ENCODE data around the gene LUC7L. TPM values are rescaled to one million over a fixed set of nuclear protein-coding genes. Genes with fewer than 3 reads are reported as not detected.

Gene LUC7L
- total RNA-seq, 1 donor from 2014 or later, result 231 TPM

DNA sequence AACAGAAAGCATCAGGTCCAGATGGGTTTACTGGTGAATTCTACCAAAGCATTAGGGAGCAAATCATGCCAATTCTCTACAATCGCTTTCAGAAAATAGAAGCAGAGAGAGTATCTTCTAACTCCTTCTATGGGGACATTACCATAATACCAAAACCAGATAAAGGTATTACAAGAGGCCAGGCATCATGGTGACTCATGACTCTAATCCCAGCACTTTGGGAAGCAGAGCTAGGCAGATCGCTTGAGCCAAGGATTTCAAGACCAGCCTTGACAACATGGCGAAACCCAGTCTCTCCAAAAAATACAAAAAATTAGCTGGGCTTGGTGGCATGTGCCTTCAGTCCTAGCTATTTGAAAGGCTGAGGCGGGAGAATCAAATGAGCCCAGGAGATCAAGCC is 26.0 kb downstream of the LUC7L start:
- H3K4me2 ChIP-seq, result no peak overlapping the region
- peaks cover 23% of the 10 kb centered on the region for H4K20me1 ChIP-seq (ENCODE audit: low read depth)
- Mint-ChIP-seq H3K36me3 (peaks cover 31% of the 10 kb centered on the region), H3K4me1 (no peaks in the 10 kb centered on the region), H3K27ac (no peak overlapping the region), H3K9me3 (no peaks in the 10 kb centered on the region), H3K27me3 (ENCODE audit: insufficient read depth, low read depth) (no peaks in the 10 kb centered on the region), H3K4me3 (no peak overlapping the region)
- no peak for DNase-seq (ENCODE audit: low spot score)
- no peaks in the 10 kb centered on the region for H3K9me3 ChIP-seq (ENCODE audit: low read depth)
- peaks cover 15% of the 10 kb centered on the region for H3K79me2 ChIP-seq (ENCODE audit: low read depth)
- H3F3A ChIP-seq (ENCODE audit: low read depth), result no peaks in the 10 kb centered on the region
- H3K4me1 ChIP-seq, result no peaks in the 10 kb centered on the region
- no peak overlapping the region for H3K9ac ChIP-seq
- no peak for TF ChIP-seq EZH2 (IDR thresholded peaks at IDR 0.05)
- no peak for TF ChIP-seq EZH2phosphoT487 (IDR thresholded peaks at IDR 0.05)
- TF ChIP-seq CTCF (IDR thresholded peaks at IDR 0.05), result no peak
- H3K4me3 ChIP-seq, result no peak overlapping the region
- peaks cover 14% of the 10 kb centered on the region for H3K36me3 ChIP-seq
- no peak overlapping the region for H3K27ac ChIP-seq
- no peak overlapping the region for H2AFZ ChIP-seq (replicated peaks)
- H3K27me3 ChIP-seq, result no peaks in the 10 kb centered on the region

DNA sequence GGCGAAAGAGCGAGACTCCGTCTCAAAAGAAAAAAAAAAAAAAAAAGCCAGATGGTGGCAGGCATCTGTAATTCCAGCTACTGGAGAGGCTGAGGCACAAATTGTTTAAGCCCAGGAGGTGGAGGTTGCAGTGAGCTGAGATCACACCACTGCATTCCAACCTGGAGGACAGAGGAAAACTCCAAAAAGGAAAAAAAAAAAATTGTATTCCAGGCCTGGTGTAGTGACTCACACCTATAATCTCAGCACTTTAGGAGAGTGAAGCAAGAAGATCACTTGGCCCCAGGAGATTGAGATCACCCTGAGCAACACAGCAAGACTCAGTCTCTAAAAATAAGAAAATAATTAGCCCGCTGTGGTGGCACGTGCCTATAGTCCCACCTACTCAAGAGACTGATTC is 28.9 kb downstream of the LUC7L start:
- H3K79me2 ChIP-seq (ENCODE audit: low read depth), result peaks cover 10% of the 10 kb centered on the region
- Mint-ChIP-seq H3K4me1 (no peaks in the 10 kb centered on the region), H3K36me3 (peaks cover 25% of the 10 kb centered on the region), H3K27me3 (ENCODE audit: insufficient read depth, low read depth) (no peaks in the 10 kb centered on the region), H3K27ac (no peak overlapping the region), H3K9me3 (no peaks in the 10 kb centered on the region), H3K4me3 (no peak overlapping the region)
- no peak overlapping the region for H3K4me2 ChIP-seq
- H3K36me3 ChIP-seq, result peaks cover 10% of the 10 kb centered on the region
- DNase-seq (ENCODE audit: low spot score), result no peak
- H3K27me3 ChIP-seq, result no peaks in the 10 kb centered on the region
- H3K27ac ChIP-seq, result no peak overlapping the region
- H3K4me3 ChIP-seq, result no peak overlapping the region
- H4K20me1 ChIP-seq (ENCODE audit: low read depth), result peaks cover 16% of the 10 kb centered on the region
- H3F3A ChIP-seq (ENCODE audit: low read depth), result no peaks in the 10 kb centered on the region
- H2AFZ ChIP-seq (replicated peaks), result no peak overlapping the region
- no peaks in the 10 kb centered on the region for H3K4me1 ChIP-seq
- TF ChIP-seq EZH2phosphoT487 (IDR thresholded peaks at IDR 0.05), result no peak
- TF ChIP-seq EZH2 (IDR thresholded peaks at IDR 0.05), result no peak
- TF ChIP-seq CTCF (IDR thresholded peaks at IDR 0.05), result no peak
- no peaks in the 10 kb centered on the region for H3K9me3 ChIP-seq (ENCODE audit: low read depth)
- H3K9ac ChIP-seq, result no peak overlapping the region

DNA sequence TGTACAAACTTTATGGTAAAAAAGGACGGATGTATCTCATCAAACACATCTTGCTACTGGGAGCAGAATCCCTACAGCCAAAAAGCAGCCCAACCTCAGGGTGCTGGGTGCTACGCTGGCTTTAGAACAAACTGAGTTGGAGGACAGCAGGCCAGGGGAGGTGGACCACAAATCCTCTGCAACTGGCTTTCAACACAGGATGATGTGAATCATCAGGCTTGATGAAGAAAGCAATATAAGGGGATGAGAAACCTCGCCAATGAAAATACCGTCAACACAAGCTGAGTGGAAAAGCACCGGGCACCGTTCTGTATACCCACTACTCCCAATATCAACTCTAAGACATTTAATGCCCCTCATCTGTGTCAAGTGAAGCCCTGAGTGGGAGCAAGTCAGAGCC is 34.7 kb downstream of the LUC7L start:
- H3K4me2 ChIP-seq, result no peak overlapping the region
- Mint-ChIP-seq H3K4me3 (no peak overlapping the region), H3K27ac (no peak overlapping the region), H3K36me3 (peaks cover 33% of the 10 kb centered on the region), H3K9me3 (no peaks in the 10 kb centered on the region), H3K4me1 (no peaks in the 10 kb centered on the region), H3K27me3 (ENCODE audit: insufficient read depth, low read depth) (peaks cover 3% of the 10 kb centered on the region)
- no peak overlapping the region for H3K27ac ChIP-seq
- no peaks in the 10 kb centered on the region for H3K4me1 ChIP-seq
- no peaks in the 10 kb centered on the region for H3K27me3 ChIP-seq
- TF ChIP-seq EZH2 (IDR thresholded peaks at IDR 0.05) (no peak), EZH2phosphoT487 (IDR thresholded peaks at IDR 0.05) (no peak), CTCF (IDR thresholded peaks at IDR 0.05) (no peak)
- no peak overlapping the region for H3K9ac ChIP-seq
- peaks cover 10% of the 10 kb centered on the region for H3K36me3 ChIP-seq
- H3K4me3 ChIP-seq, result no peak overlapping the region
- H3K79me2 ChIP-seq (ENCODE audit: low read depth), result no peaks in the 10 kb centered on the region
- no peaks in the 10 kb centered on the region for H3F3A ChIP-seq (ENCODE audit: low read depth)
- DNase-seq (ENCODE audit: low spot score), result no peak
- H4K20me1 ChIP-seq (ENCODE audit: low read depth), result peaks cover 36% of the 10 kb centered on the region
- H2AFZ ChIP-seq (replicated peaks), result no peak overlapping the region
- H3K9me3 ChIP-seq (ENCODE audit: low read depth), result no peaks in the 10 kb centered on the region
